MCF 10A (cell line): Measurements from ENCODE around the gene UXT. TPM values are rescaled to one million over a fixed set of nuclear protein-coding genes. Genes with fewer than 3 reads are reported as not detected.

Experiments used
- BruUV-seq: library from RNA; stranded (reverse); fragments of 400-500 nt; replicated peaks from 2 replicates; lab custom pipeline; 2021; lab: Mats Ljungman, UMichigan
- CTCF ChIA-PET: fragments of 300-600 bp; sonication (Branson Sonifier 250); formaldehyde crosslinking; extraction: SDS; loops from one replicate; lab custom pipeline; 2021; ENCODE audit warnings: antibody characterized with exemption, inconsistent platforms; lab: Yijun Ruan, JAX
- POLR2A ChIA-PET: fragments of 300-600, 350-650 bp; sonication (Branson Sonifier 250); formaldehyde crosslinking; extraction: SDS; loops from one replicate; lab custom pipeline; 2020; ENCODE audit warnings: antibody characterized with exemption, inconsistent platforms; lab: Yijun Ruan, JAX
- DNase-seq: peaks from one replicate; pipeline ENCODE4 v3.0.0-alpha.2; 2018; ENCODE audit not compliant: unreplicated experiment
- H3K27ac Mint-ChIP-seq: one replicate; pipeline ENCODE4 v1.8.0; 2022; ENCODE audit warnings: mild to moderate bottlenecking, low read depth, mixed read lengths; ENCODE audit not compliant: unreplicated experiment
- H3K27me3 Mint-ChIP-seq: one replicate; pipeline ENCODE4 v1.8.0; 2022; ENCODE audit warnings: mixed read lengths; ENCODE audit not compliant: insufficient read depth, unreplicated experiment
- H3K36me3 Mint-ChIP-seq: one replicate; pipeline ENCODE4 v1.8.0; 2022; ENCODE audit warnings: mild to moderate bottlenecking, moderate library complexity, mixed read lengths; ENCODE audit not compliant: insufficient read depth, unreplicated experiment
- H3K4me1 Mint-ChIP-seq: one replicate; pipeline ENCODE4 v1.8.0; 2022; ENCODE audit warnings: mixed read lengths; ENCODE audit not compliant: insufficient read depth, unreplicated experiment
- H3K4me3 Mint-ChIP-seq: one replicate; pipeline ENCODE4 v1.8.0; 2022; ENCODE audit warnings: mild to moderate bottlenecking, moderate library complexity, mixed read lengths; ENCODE audit not compliant: unreplicated experiment
- H3K9me3 Mint-ChIP-seq: one replicate; pipeline ENCODE4 v1.8.0; 2022; ENCODE audit warnings: mixed read lengths; ENCODE audit not compliant: unreplicated experiment
- intact Hi-C: fragments of 100-400 bp; cut with micrococcal nuclease; formaldehyde crosslinking; loops from 2 replicates; pipeline ENCODE4 v1.14.1; 2022
- total RNA-seq: library from RNA; stranded (reverse); gene quantifications from 2 replicates; pipeline ENCODE4 v1.2.3, GENCODE V29; 2022
- TF ChIP-seq, protein P1 (sequence below): fragments of 200-600 bp; IDR thresholded peaks from one replicate; pipeline ENCODE4 v1.8.0; 2022; ENCODE audit warnings: antibody characterized with exemption, mild to moderate bottlenecking; ENCODE audit not compliant: unreplicated experiment

The UXT gene
- total RNA-seq, 1 experiment from 2014 or later: 112 TPM

DNA sequence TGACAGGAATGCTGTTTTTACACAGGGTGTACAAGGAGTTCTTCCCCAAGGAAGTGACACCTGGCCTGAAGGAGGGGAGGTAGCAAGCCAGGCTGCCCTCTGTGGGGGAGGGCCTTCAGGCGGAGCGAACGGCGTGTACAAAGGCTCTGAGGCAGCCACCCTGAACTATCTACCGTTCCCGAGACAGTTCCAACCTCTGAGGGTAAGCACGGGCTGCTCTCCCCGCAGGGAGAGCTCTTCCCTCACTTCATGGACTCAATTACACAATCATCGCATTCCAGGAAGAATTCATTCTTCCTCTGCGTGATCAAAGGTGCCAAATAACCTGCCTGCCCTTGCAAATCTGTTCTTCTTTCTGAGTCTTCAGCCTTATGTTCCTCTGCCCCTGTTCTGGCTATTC, 13.4 kb downstream of the UXT start:
- peaks cover 5% of the 10 kb centered on the region for H3K9me3 Mint-ChIP-seq
- H3K4me3 Mint-ChIP-seq: no peak overlapping the region
- intact Hi-C loops: loop anchor here (1.0 to 2.0 kb wide), 2 partner anchors 83 to 104 kb away; no protein-coding TSS in a partner anchor
- peak; percentile 52 for DNase-seq
- H3K4me1 Mint-ChIP-seq: peaks cover 11% of the 10 kb centered on the region
- ChIA-PET POLR2A (interaction anchor here (0.7 kb wide), 2 partner anchors 64 to 66 kb away, joined by 3 to 4 read pairs; no protein-coding TSS in a partner anchor), CTCF (interaction anchor here (1.1 kb wide), 1 partner anchor 65 kb away, joined by 3 read pairs; no protein-coding TSS in a partner anchor)
- H3K27ac Mint-ChIP-seq: no peak overlapping the region
- TF ChIP-seq, protein P1, sequence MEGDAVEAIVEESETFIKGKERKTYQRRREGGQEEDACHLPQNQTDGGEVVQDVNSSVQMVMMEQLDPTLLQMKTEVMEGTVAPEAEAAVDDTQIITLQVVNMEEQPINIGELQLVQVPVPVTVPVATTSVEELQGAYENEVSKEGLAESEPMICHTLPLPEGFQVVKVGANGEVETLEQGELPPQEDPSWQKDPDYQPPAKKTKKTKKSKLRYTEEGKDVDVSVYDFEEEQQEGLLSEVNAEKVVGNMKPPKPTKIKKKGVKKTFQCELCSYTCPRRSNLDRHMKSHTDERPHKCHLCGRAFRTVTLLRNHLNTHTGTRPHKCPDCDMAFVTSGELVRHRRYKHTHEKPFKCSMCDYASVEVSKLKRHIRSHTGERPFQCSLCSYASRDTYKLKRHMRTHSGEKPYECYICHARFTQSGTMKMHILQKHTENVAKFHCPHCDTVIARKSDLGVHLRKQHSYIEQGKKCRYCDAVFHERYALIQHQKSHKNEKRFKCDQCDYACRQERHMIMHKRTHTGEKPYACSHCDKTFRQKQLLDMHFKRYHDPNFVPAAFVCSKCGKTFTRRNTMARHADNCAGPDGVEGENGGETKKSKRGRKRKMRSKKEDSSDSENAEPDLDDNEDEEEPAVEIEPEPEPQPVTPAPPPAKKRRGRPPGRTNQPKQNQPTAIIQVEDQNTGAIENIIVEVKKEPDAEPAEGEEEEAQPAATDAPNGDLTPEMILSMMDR: no peak
- peaks cover 26% of the 10 kb centered on the region for H3K36me3 Mint-ChIP-seq
- BruUV-seq: no TSS peak
- no peaks in the 10 kb centered on the region for H3K27me3 Mint-ChIP-seq

DNA sequence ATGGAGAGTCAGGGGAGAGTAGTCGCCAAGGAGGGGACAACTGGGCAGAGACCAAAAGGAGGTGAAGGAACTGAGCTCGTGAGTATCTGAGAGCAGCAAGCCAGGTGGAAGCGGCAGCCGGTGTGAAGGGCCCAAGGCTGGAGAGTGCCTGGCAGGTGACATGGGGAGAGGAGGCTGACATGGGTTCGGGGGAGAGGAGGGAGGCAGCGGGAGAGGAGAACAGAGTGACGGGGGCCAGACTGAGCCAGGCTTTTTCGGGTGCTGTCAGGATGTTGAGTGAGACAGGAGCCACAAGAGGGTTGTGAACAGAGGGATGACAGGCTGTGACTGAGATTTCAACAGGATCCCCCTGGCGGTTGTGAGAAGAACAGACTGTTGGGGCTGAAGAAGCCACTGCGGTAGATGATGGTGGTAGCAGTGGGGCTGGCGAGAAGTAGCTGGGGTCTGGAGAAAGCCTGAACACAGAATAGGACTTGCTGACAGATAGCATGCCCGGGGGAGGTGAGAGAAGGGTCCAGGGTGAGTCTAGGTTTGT, 14.4 kb downstream of the UXT start:
- intact Hi-C loops: loop anchor here (1.0 to 2.0 kb wide), 2 partner anchors 82 to 103 kb away; no protein-coding TSS in a partner anchor
- no peak overlapping the region for H3K27ac Mint-ChIP-seq
- no TSS peak for BruUV-seq

DNA sequence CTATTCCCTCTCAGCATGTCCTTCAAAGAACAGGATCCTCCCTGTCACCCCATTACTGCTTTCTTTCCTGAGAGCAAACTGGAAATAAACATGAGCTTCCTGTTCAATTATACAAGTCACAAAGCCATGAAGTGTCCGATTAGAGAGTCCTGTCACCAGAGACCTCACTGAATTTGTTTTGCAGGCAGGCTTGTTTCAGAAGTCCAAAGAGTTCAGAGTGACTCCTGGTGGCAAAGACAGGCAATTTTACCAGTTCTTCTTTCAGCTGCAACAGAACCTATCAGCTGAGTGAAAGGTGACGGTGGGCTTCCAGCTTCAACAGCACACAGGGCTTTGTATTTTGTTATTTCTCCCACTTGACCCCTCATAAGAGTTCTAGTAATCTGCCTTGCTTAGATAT, 15.1 kb downstream of the UXT start:
- Mint-ChIP-seq H3K4me3 (no peak overlapping the region), H3K27me3 (no peaks in the 10 kb centered on the region), H3K36me3 (peaks cover 42% of the 10 kb centered on the region), H3K9me3 (peaks cover 18% of the 10 kb centered on the region), H3K27ac (no peak overlapping the region), H3K4me1 (peaks cover 11% of the 10 kb centered on the region)
- ChIA-PET POLR2A (interaction anchor here (0.7 kb wide), 1 partner anchor 62 kb away, joined by 4 read pairs; the partner anchor contains the start of gene TIMP1), CTCF (interaction anchor here (0.6 to 2.2 kb wide), 10 partner anchors 13 to 344 kb away, joined by 3 to 23 read pairs (median 3); partner anchors contain the start of gene ZNF81)
- intact Hi-C loops: loop anchor here (2.0 kb wide), 1 partner anchor 81 kb away; no protein-coding TSS in a partner anchor
- peak; percentile 20 for DNase-seq
- TF ChIP-seq, protein P1: no peak
- BruUV-seq: no TSS peak

More for the DNA sequence above, 14.4 kb downstream of the UXT start:
- ChIA-PET POLR2A (interaction anchor here (0.6 to 0.7 kb wide), 3 partner anchors 62 to 107 kb away, joined by 3 to 4 read pairs (median 3); partner anchors contain the start of gene TIMP1), CTCF (interaction anchor here (0.6 to 2.2 kb wide), 11 partner anchors 13 to 192 kb away, joined by 3 to 23 read pairs (median 3); partner anchors contain the start of gene ZNF81)
- TF ChIP-seq, protein P1: peak; percentile 34
- Mint-ChIP-seq H3K4me3 (no peak overlapping the region), H3K4me1 (peaks cover 11% of the 10 kb centered on the region), H3K9me3 (peaks cover 14% of the 10 kb centered on the region), H3K27me3 (no peaks in the 10 kb centered on the region), H3K36me3 (peaks cover 35% of the 10 kb centered on the region)
- peak; percentile 23 for DNase-seq

DNA sequence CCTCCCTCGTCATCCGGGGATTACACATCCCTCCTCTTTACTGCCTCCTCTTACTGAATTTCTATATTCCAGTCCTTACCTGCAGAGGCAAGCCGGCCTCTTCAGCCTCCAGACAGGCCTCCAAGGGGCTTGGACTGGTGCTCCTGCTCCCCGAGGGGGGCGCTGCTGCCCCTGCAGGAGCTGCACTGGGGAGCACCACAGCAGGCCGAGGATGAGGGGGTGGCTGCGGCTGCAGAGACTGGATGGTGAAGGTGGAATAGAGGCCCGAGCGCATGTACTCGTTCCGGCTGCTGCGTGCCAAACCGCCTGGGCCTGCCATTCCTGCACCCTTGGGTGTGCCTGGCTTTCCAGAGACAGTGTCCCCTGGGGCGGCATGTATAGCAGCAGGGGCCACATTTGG, 20.2 kb downstream of the UXT start:
- intact Hi-C loops: no loop called here
- peaks cover 44% of the 10 kb centered on the region for H3K36me3 Mint-ChIP-seq
- TF ChIP-seq, protein P1: no peak
- no TSS peak for BruUV-seq
- H3K9me3 Mint-ChIP-seq: peaks cover 18% of the 10 kb centered on the region
- no peak for DNase-seq
- POLR2A ChIA-PET: no interaction called here
- no peaks in the 10 kb centered on the region for H3K27me3 Mint-ChIP-seq
- no peak overlapping the region for H3K27ac Mint-ChIP-seq
- no peak overlapping the region for H3K4me3 Mint-ChIP-seq
- no peaks in the 10 kb centered on the region for H3K4me1 Mint-ChIP-seq
- CTCF ChIA-PET: no interaction called here
